Heart right ventricle (tissue), 16 donors: ENCODE measurements around the gene DNAJB5. TPM values are rescaled to one million over a fixed set of nuclear protein-coding genes. Genes with fewer than 3 reads are reported as not detected.

Experiments
- ATAC-seq, 8 donors: fragments of 200-7000 bp; cut with Tn5 transposase; one replicate each; pipeline ENCODE4 v1.9.1; 2020; ENCODE audit warnings: mild to moderate bottlenecking in 8 of 8, moderate library complexity in 8 of 8, moderate number of reproducible peaks in 1 of 8
- DNase-seq, 2 donors: peaks; one replicate each; pipeline ENCODE4 v3.0.0-alpha.2; 2020
- H3K27ac ChIP-seq, 10 donors: fragments of 200-600 bp; sonication (generic) in 2 of 10; one replicate each; pipeline versions ENCODE4 v1.5.0 to v1.8.0; 2020 to 2022; ENCODE audit warnings: mild to moderate bottlenecking in 3 of 10
- H3K27me3 ChIP-seq, 7 donors: fragments of 200-600 bp; one replicate each; pipeline ENCODE4 v1.8.0; 2021 to 2022; ENCODE audit warnings: mild to moderate bottlenecking in 2 of 7
- H3K36me3 ChIP-seq, 9 donors: fragments of 200-600 bp; sonication (generic) in 1 of 9; one replicate each; pipeline versions ENCODE4 v1.5.0 to v1.8.0; 2020 to 2022; ENCODE audit warnings: mild to moderate bottlenecking in 2 of 9
- H3K4me1 ChIP-seq, 9 donors: fragments of 200-600 bp; sonication (generic) in 1 of 9; one replicate each; pipeline versions ENCODE4 v1.5.0 to v1.8.0; 2020 to 2022; ENCODE audit warnings: mild to moderate bottlenecking in 4 of 9
- H3K4me3 ChIP-seq, 10 donors: fragments of 200-600 bp; sonication (generic) in 2 of 10; one replicate each; pipeline versions ENCODE4 v1.5.0 to v1.8.0; 2020 to 2022; ENCODE audit warnings: mild to moderate bottlenecking in 7 of 10, moderate library complexity in 2 of 10
- H3K9me3 ChIP-seq, 11 donors: fragments of 200-600 bp in 10 of 11; sonication (generic) in 2 of 11; one replicate each; pipeline versions ENCODE4 v1.5.0 to v1.8.0; 2013 to 2022; ENCODE audit warnings: mild to moderate bottlenecking in 2 of 11, control low read depth in 1 of 11, moderate library complexity in 1 of 11
- WGBS, 2 donors: extraction: QIAGEN DNeasy Blood & Tissue Kit; methylation state at CpG; one replicate each; pipeline ENCODE4 v1.1.7; 2013; ENCODE audit warnings: inconsistent platforms in 1 of 2; 5-methylcytosine and 5-hydroxymethylcytosine counted together
- intact Hi-C, 10 donors: fragments of 100-400 bp; cut with DNase I; formaldehyde crosslinking; loops; one replicate each; pipeline versions ENCODE4 v1.11.1 to v1.14.2; 2022
- polyA plus RNA-seq, 2 donors: library from polyadenylated mRNA; stranded (reverse); fragments of 200-250 nt; gene quantifications; one replicate each; pipeline ENCODE4 v1.2.3, GENCODE V29; 2013
- total RNA-seq, 10 donors: library from RNA; stranded (reverse); fragmentation: NEBNext Ultra II Directional in 3 of 10; extraction: Animal tissue kit (Norgen Biotek cat#: 25700) in 3 of 10; gene quantifications; one replicate each; pipeline versions ENCODE4 v1.2.1 to v1.2.4, GENCODE V29; 2021 to 2023
- TF ChIP-seq, protein P1 (sequence below), 9 donors: fragments of 200-600 bp; sonication (generic) in 2 of 9; IDR thresholded peaks; one replicate each; pipeline versions ENCODE4 v1.5.0 to v1.8.0; 2021 to 2022; ENCODE audit warnings: antibody characterized with exemption in 9 of 9, mild to moderate bottlenecking in 5 of 9, moderate library complexity in 1 of 9
- donor health status: Arrhythmogenic right ventricular cardiomyopathy.
- donor health status: ischemic (EF 13 %, LVEDD 7.1; RV severe dilation, severe dysfunction).
- donor health status: healthy with polysubstance abuse.
- donor health status: DM: no; HTN: yes; CAD: no.
- donor health status: DM: no; HTN: no; CAD: no.
- donor health status: ischemic (EF 25% LVEDD 6.9; RV normal size, moderate dysfunction).
- donor health status: ischemic (EF 25% LVEDD 5.7; RV mildly dilated, moderate dysfunction).
- donor health status: healthy.
- donor health status: DM: yes; HTN: yes; CAD: no.
- donor health status: Ischemic cardiomyopathy.
- donor health status: ischemic (EF 35%, LVEDD 5.7; RV mildly dilated, moderate dysfunction).
- donor health status: nonischemic (EF 11% LVEDD 7.7; RV severe dilation, severe dysfunction).
- donor health status: DM: yes; HTN: yes; CAD: no.
- donor health status: PGD.
- donor health status: ischemic (EF 29% LVEDD 5.4; RV normal size, mild dysfunction).
- donor health status: nonischemic (EF 23%, LVEDD 6.1; RV moderate dilation, normal function).

Gene DNAJB5
- total and polyA plus RNA-seq, 12 donors = 44.0 to 206 (median 85.1) TPM

- H3K9me3 ChIP-seq = no peaks in the 10 kb centered on the region
- H3K4me3 ChIP-seq = no peak overlapping the region
- H3K27me3 ChIP-seq = no peaks in the 10 kb centered on the region
- H3K27ac ChIP-seq = no peak overlapping the region
- H3K4me1 ChIP-seq = peaks cover 0 to 45% (median 10%) of the 10 kb centered on the region in 9 donors
- ATAC-seq = no peak
- intact Hi-C loops = loop anchor here in 6 of 10 donors (1.0 to 10.0 kb wide), 9 partner anchors 85 to 499 kb away; partner anchors contain the start of genes VCP (in 2 of the 6) and PIGO (in 1 of the 6)
- TF ChIP-seq, protein P1, sequence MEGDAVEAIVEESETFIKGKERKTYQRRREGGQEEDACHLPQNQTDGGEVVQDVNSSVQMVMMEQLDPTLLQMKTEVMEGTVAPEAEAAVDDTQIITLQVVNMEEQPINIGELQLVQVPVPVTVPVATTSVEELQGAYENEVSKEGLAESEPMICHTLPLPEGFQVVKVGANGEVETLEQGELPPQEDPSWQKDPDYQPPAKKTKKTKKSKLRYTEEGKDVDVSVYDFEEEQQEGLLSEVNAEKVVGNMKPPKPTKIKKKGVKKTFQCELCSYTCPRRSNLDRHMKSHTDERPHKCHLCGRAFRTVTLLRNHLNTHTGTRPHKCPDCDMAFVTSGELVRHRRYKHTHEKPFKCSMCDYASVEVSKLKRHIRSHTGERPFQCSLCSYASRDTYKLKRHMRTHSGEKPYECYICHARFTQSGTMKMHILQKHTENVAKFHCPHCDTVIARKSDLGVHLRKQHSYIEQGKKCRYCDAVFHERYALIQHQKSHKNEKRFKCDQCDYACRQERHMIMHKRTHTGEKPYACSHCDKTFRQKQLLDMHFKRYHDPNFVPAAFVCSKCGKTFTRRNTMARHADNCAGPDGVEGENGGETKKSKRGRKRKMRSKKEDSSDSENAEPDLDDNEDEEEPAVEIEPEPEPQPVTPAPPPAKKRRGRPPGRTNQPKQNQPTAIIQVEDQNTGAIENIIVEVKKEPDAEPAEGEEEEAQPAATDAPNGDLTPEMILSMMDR (IDR thresholded peaks at IDR 0.05) = peak; percentile 59 to 86 (median 83)
- H3K36me3 ChIP-seq = no peaks in the 10 kb centered on the region
- DNase-seq = peak in 1 of 2 donors; percentile 27
- 16 to 19% methylated on average over 7 of the region's 7 CpGs for WGBS, 2 donors
Measured at GRCh38 chr9:34985311-34985899, 4.1 kb upstream of the DNAJB5 start.

- 44 to 59% methylated on average over 9 of the region's 9 CpGs for WGBS, 2 donors
- no peaks in the 10 kb centered on the region for H3K27me3 ChIP-seq
- TF ChIP-seq, protein P1 (IDR thresholded peaks at IDR 0.05) = no peak
- intact Hi-C loops = loop anchor here in 5 of 10 donors (5.0 to 10.0 kb wide), 5 partner anchors 86 to 498 kb away; partner anchors contain the start of genes VCP (in 2 of the 5) and PIGO (in 1 of the 5)
- no peaks in the 10 kb centered on the region for H3K36me3 ChIP-seq
- H3K4me1 ChIP-seq = peaks cover 0 to 55% (median 22%) of the 10 kb centered on the region in 9 donors
- DNase-seq (peak in 1 of 2 donors; percentile 21), ATAC-seq (no peak)
- no peak overlapping the region for H3K27ac ChIP-seq
- H3K9me3 ChIP-seq = no peaks in the 10 kb centered on the region
- no peak overlapping the region for H3K4me3 ChIP-seq
Measured at GRCh38 chr9:34986540-34987047, 3.0 kb upstream of the DNAJB5 start.

- ATAC-seq = no peak
- H3K27me3 ChIP-seq = no peaks in the 10 kb centered on the region
- peaks cover 4 to 61% (median 30%) of the 10 kb centered on the region in 9 donors for H3K4me1 ChIP-seq
- WGBS, 2 donors = 81 to 84% methylated on average over 7 of the region's 7 CpGs
- TF ChIP-seq, protein P1 (IDR thresholded peaks at IDR 0.05) = no peak
- H3K36me3 ChIP-seq = no peaks in the 10 kb centered on the region
- intact Hi-C loops = loop anchor here in 5 of 10 donors (5.0 to 10.0 kb wide), 5 partner anchors 85 to 497 kb away; partner anchors contain the start of genes VCP (in 2 of the 5) and PIGO (in 1 of the 5)
- no peaks in the 10 kb centered on the region for H3K9me3 ChIP-seq
- H3K27ac ChIP-seq = no peak overlapping the region
- DNase-seq = no peak
- no peak overlapping the region for H3K4me3 ChIP-seq
Measured at GRCh38 chr9:34987160-34987901, 2.2 kb upstream of the DNAJB5 start.
